Measurements from ENCODE around the gene RDH5.

Gene RDH5

DNA sequence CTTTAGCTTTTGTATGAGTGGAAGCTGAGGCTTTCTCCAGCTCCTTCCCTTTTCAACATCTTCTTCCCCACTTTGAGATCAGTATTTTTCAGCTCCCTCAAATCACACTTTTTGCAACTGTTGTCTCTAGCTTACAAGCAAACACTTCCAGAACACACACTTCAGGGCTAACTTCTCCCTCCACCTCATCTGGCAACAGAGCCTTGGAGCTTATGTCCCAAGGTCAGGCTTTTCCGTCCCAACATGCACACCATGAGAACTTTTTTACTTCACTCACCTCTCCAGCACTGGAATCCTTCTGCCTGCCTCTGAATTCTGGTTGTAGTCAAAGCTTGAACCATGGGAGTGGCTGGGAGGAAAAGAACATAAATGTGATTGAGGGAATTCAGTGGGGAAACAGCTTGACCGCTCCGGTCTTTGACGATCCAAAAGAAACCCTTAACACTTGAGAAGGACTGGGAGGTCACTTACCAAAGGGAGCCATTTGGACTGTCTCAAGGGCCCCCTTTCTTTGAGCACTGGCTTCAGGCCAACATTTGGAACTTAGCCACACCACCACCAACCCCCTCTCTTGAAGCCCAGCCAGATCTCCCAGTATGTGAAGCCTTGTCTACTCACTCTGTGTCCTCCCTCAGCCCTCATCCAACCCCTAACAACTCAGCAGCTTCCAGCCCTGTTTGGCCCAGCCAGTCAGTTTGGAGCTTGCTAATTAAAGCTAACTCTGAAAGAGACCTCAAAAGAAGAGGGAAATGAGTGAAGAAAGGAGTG, 8.2 kb upstream of the RDH5 start:
- FAIRE-seq (no peak), DNase-seq (ENCODE audit: low spot score) (no peak)

- no peak for FAIRE-seq
Measured at GRCh38 chr12:55712700-55713415, 7.3 kb upstream of the RDH5 start.

GRCh38 chr12:55713721-55714120, 6.5 kb upstream of the RDH5 start:
- FAIRE-seq, result no peak

More at GRCh38 chr12:55712700-55713415, 7.3 kb upstream of the RDH5 start:
- DNase-seq (ENCODE audit: low spot score), result no peak

GRCh38 chr12:55715169-55715764, 4.9 kb upstream of the RDH5 start:
- DNase-seq (ENCODE audit: low spot score) (no peak), FAIRE-seq (no peak)

More at GRCh38 chr12:55713721-55714120, 6.5 kb upstream of the RDH5 start:
- DNase-seq (ENCODE audit: low spot score), result no peak

- DNase-seq (ENCODE audit: low spot score), result peak; percentile 94
- no peak for FAIRE-seq
Measured at GRCh38 chr12:55715833-55716581, 4.2 kb upstream of the RDH5 start, which contains the start of gene BLOC1S1. TSS of gene BLOC1S1 (plus strand) at chr12:55716046. CDS start at chr12:55716052, 6 bp downstream.

DNA sequence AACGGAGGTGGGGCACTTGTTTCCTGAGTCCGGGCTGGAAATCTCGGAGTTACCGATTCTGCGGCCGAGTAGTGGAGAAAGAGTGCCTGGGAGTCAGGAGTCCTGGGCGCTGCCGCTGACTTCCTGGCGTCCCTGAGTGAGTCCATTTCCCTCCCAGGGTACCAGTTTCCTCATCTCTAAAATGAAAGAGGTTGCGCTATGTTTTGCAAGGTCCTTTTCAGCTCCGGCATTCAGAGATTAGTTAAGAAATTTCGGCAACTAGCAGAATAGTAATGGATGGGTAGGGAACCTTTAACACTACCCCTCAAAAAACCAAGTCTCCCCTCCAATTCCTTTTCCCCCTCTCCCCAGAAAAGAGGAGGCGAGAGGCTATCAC, 3.6 kb upstream of the RDH5 start:
- FAIRE-seq, result no peak
- DNase-seq (ENCODE audit: low spot score), result no peak

GRCh38 chr12:55717011-55718007, 2.9 kb upstream of the RDH5 start:
- no peak for FAIRE-seq
- no peak for DNase-seq (ENCODE audit: low spot score)

- FAIRE-seq (no peak), DNase-seq (ENCODE audit: low spot score) (no peak)
Measured at GRCh38 chr12:55718015-55718414, 2.2 kb upstream of the RDH5 start.

DNA sequence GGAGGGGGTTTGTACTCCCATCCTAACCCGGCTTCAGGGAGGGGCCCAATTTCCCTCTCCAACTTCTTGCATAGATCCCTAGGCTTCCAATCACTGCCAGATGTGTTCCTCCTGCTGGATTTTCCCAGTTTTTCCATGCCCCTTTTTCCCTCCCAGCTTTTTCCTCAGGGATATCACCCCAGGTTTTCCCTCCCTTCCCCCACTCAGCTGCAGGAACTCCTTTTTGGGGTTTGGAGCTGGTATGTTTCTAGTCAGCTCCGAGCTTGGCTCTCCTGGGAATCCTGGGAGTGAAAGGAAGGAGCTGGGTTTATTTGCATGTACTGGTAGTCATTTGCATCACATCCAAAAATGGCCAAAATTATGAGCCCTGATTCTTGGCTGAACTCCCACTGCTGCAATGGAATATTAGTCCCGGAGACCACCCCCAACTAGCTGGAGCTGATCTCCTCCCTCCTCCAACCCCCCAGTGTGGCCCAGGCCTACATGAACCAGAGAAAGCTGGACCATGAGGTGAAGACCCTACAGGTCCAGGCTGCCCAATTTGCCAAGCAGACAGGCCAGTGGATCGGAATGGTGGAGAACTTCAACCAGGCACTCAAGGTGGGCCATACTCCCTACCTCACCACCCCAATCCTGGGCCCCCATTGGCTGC, 1.4 kb upstream of the RDH5 start:
- DNase-seq (ENCODE audit: low spot score), result no peak
- no peak for FAIRE-seq

GRCh38 chr12:55719371-55719770, 822 bp upstream of the RDH5 start:
- no peak for FAIRE-seq
- DNase-seq (ENCODE audit: low spot score), result no peak

- DNase-seq (ENCODE audit: low spot score) (peak; percentile 76), FAIRE-seq (peak; percentile 89)
Measured at GRCh38 chr12:55720894-55721444, 776 bp downstream of the RDH5 start.

- FAIRE-seq, result no peak
- DNase-seq (ENCODE audit: low spot score), result no peak
Measured at GRCh38 chr12:55721601-55722213, 1.5 kb downstream of the RDH5 start.

GRCh38 chr12:55722948-55723347, 2.8 kb downstream of the RDH5 start:
- no peak for FAIRE-seq

GRCh38 chr12:55723516-55724225, 3.5 kb downstream of the RDH5 start:
- FAIRE-seq (no peak), DNase-seq (ENCODE audit: low spot score) (no peak)

More at GRCh38 chr12:55722948-55723347, 2.8 kb downstream of the RDH5 start:
- no peak for DNase-seq (ENCODE audit: low spot score)

DNA sequence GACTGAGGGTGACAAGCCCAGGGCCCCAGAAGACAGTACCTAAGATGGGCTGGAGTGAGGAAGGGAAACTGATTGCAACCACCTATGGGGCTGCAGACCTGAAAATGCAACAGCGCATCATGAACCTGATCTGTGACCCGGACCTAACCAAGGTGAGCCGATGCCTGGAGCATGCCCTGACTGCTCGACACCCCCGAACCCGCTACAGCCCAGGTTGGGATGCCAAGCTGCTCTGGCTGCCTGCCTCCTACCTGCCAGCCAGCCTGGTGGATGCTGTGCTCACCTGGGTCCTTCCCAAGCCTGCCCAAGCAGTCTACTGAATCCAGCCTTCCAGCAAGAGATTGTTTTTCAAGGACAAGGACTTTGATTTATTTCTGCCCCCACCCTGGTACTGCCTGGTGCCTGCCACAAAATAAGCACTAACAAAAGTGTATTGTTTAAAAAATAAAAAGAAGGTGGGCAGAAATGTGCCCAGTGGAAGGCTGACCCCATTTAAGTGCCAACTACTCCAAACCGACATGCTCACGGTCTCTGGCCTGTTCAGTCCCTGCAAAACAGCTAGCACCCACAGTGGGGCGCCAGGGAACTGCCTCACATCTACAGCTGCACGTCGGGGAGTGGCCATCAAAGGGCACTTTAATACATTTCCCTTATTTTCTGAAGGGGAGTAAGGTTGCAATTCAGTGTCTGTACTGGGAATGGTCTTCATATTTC, 4.2 kb downstream of the RDH5 start:
- DNase-seq (ENCODE audit: low spot score) (no peak), FAIRE-seq (no peak)

DNA sequence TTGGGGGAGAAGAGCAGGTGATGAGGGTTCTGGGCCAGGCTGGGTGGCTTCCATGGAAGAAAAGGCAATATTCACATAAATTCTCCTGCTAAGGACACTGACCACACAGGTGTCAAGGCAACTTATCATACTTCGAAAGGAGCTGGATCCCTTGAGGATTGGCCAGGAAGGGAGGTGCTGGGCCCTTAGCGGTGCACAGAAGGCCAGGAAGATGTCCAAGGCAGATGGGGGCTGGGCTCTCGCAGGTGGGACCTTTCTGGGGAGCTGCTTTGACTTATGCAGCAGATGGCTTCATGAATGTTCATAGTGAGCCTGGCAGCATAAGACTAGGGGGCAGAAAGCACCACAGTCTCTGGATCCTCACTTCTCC, 4.7 kb downstream of the RDH5 start:
- FAIRE-seq (no peak), DNase-seq (ENCODE audit: low spot score) (no peak)

GRCh38 chr12:55725556-55725955, 5.4 kb downstream of the RDH5 start:
- no peak for FAIRE-seq
- DNase-seq (ENCODE audit: low spot score), result no peak

DNA sequence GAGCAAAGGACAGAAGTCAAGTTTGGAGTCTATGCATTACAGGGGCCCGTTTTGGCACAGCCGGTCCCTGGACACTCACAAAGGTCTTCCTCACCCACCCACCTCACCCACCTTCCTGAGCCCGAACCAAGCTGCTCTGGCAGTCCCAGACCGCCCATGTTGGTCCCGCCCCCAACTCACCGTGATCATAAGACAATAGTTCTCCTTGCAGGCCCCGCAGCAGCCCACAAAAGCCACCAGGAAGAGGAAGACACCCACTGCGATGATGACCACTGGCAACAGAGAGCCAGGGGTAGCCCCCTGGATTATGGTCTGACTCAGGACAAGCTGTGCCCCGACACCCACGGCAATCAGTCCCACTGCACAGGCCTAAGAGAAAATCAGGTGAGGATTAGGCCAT, 6.8 kb downstream of the RDH5 start:
- FAIRE-seq (no peak), DNase-seq (ENCODE audit: low spot score) (no peak)
